ENCODE measurements around the gene VPS9D1.

Gene VPS9D1

GRCh38 chr16:89729863-89730593, 9.3 kb upstream of the VPS9D1 start:
- TF ChIP-seq EZH2 (IDR thresholded peaks at IDR 0.05) (no peak), POLR2AphosphoS5 (IDR thresholded peaks at IDR 0.05; ENCODE audit: borderline replicate concordance, low read depth, low read length) (no peak), FOXP2 (optimal IDR thresholded peaks at IDR 0.05; ENCODE audit: control extremely low read depth, extremely low read length, insufficient read depth) (no peak)
- Histone ChIP-seq H3K9me3 (ENCODE audit: low read depth, low read length) (no peaks in the 10 kb centered on the region), H3K36me3 (ENCODE audit: insufficient read depth, low read length) (peaks cover under 1% of the 10 kb centered on the region; the same call in 1 of the 2 replicates), H3K4me3 (no peak overlapping the region), H3K27ac (no peak overlapping the region), H3K9ac (ENCODE audit: insufficient read length) (no peak overlapping the region)
- no peak for DNase-seq (ENCODE audit: low read depth, low spot score)

GRCh38 chr16:89729293-89729692, 8.6 kb upstream of the VPS9D1 start:
- H3K36me3 ChIP-seq (ENCODE audit: insufficient read depth, low read length): no peaks in the 10 kb centered on the region; the same call in 1 of the 2 replicates
- TF ChIP-seq EZH2 (IDR thresholded peaks at IDR 0.05): no peak
- H3K4me3 ChIP-seq: no peak overlapping the region
- DNase-seq (ENCODE audit: low read depth, low spot score): no peak
- no peak overlapping the region for H3K9ac ChIP-seq (ENCODE audit: insufficient read length)
- H3K9me3 ChIP-seq (ENCODE audit: low read depth, low read length): no peaks in the 10 kb centered on the region
- no peak overlapping the region for H3K27ac ChIP-seq

DNA sequence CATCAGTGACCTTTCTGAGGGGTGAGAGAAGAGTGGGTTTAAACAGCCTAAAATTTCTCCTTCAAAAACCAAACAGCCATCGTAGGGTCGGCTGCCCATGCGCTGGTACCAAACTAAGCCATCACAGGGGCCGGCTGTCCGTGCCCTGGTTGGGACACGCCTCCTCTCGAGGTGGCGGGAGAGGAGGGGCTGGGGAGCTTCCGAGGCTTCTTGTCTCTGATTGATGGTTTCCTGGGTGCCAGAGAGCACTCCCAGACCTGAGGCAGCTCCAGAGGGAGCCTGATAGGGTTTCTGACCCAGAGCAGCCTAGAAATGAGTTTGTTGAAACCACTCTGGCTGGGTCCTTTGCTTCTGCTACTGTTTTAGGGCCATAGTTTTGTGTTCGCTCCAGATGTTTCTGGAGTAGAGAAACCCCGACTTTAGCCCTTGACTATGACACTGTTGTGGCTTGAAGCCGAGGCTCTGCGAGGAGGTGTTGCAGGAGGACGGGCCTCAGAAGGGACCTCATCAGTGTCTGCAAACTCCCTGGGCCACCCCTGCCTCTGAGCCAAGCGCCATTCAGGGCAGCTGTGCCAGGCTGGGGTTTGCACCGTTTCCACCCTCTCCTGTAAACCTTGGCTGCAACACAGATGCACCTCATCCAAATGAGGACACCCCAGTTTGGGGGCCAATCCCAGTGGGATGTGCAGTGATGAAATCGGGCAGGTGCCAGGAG, 6.9 kb upstream of the VPS9D1 start:
- Histone ChIP-seq H3K4me3 (no peak overlapping the region), H3K9me3 (ENCODE audit: low read depth, low read length) (no peaks in the 10 kb centered on the region), H3K27ac (no peak overlapping the region), H3K36me3 (ENCODE audit: insufficient read depth, low read length) (no peaks in the 10 kb centered on the region; the same call in 1 of the 2 replicates), H3K9ac (ENCODE audit: insufficient read length) (no peak overlapping the region)
- TF ChIP-seq EZH2 (IDR thresholded peaks at IDR 0.05) (no peak), POLR2AphosphoS5 (IDR thresholded peaks at IDR 0.05; ENCODE audit: borderline replicate concordance, low read depth, low read length) (no peak), FOXP2 (optimal IDR thresholded peaks at IDR 0.05; ENCODE audit: control extremely low read depth, extremely low read length, insufficient read depth) (no peak)
- no peak for DNase-seq (ENCODE audit: low read depth, low spot score)

GRCh38 chr16:89723279-89724250, 2.9 kb upstream of the VPS9D1 start:
- no peak for TF ChIP-seq POLR2AphosphoS5 (IDR thresholded peaks at IDR 0.05; ENCODE audit: borderline replicate concordance, low read depth, low read length)
- TF ChIP-seq FOXP2 (optimal IDR thresholded peaks at IDR 0.05; ENCODE audit: control extremely low read depth, extremely low read length, insufficient read depth): no peak
- TF ChIP-seq EZH2 (IDR thresholded peaks at IDR 0.05): no peak
- Histone ChIP-seq H3K4me3 (no peak overlapping the region), H3K36me3 (ENCODE audit: insufficient read depth, low read length) (no peaks in the 10 kb centered on the region; the same call in 1 of the 2 replicates), H3K9me3 (ENCODE audit: low read depth, low read length) (no peaks in the 10 kb centered on the region), H3K27ac (no peak overlapping the region), H3K9ac (ENCODE audit: insufficient read length) (no peak overlapping the region)
- no peak for DNase-seq (ENCODE audit: low read depth, low spot score)

DNA sequence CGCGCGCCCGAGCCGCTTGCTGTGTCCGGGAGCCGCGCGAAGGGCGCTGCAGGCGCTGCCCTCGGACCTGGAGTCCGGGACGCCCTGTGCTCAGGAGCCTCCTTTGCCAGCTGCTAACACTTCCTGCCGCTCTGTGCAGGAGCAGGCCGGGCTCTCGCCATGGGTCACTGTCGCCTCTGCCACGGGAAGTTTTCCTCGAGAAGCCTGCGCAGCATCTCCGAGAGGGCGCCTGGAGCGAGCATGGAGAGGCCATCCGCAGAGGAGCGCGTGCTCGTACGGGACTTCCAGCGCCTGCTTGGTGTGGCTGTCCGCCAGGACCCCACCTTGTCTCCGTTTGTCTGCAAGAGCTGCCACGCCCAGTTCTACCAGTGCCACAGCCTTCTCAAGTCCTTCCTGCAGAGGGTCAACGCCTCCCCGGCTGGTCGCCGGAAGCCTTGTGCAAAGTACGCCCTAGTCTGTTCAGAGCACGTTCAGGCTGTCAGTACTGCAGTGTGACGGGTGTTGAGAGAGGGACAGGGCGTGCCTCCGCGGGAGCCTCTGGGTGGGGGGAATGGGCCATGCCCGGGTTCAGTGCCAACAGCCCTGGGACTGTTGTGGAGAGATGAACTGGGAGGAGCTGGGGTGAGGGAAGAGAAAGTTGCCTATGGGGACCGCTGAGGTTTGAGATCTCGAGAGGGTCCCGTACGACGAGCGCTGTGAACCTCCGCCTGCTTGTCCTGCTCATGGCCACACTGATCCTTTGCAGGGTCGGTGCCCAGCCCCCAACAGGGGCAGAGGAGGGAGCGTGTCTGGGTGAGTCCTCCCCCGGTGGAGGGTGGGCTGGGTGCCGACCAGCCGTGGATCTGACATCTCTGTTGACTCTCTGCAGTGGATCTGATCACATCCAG, 1.9 kb upstream of the VPS9D1 start:
- Histone ChIP-seq H3K4me3 (peak overlapping the region; percentile 78), H3K9ac (ENCODE audit: insufficient read length) (peak overlapping the region; percentile 37), H3K36me3 (ENCODE audit: insufficient read depth, low read length) (no peaks in the 10 kb centered on the region; the same call in 1 of the 2 replicates), H3K27ac (no peak overlapping the region), H3K9me3 (ENCODE audit: low read depth, low read length) (no peaks in the 10 kb centered on the region)
- no peak for TF ChIP-seq FOXP2 (optimal IDR thresholded peaks at IDR 0.05; ENCODE audit: control extremely low read depth, extremely low read length, insufficient read depth)
- TF ChIP-seq EZH2 (IDR thresholded peaks at IDR 0.05): no peak
- no peak for TF ChIP-seq POLR2AphosphoS5 (IDR thresholded peaks at IDR 0.05; ENCODE audit: borderline replicate concordance, low read depth, low read length)
- no peak for DNase-seq (ENCODE audit: low read depth, low spot score)

- Histone ChIP-seq H3K4me3 (peak overlapping the region; percentile 78), H3K9ac (ENCODE audit: insufficient read length) (peak overlapping the region; percentile 65), H3K9me3 (ENCODE audit: low read depth, low read length) (no peaks in the 10 kb centered on the region), H3K36me3 (ENCODE audit: insufficient read depth, low read length) (no peaks in the 10 kb centered on the region; the same call in 1 of the 2 replicates), H3K27ac (0 out of 2 replicates have a peak overlapping the region, but pooled peaks have one; percentile 64)
- no peak for DNase-seq (ENCODE audit: low read depth, low spot score)
- TF ChIP-seq FOXP2 (optimal IDR thresholded peaks at IDR 0.05; ENCODE audit: control extremely low read depth, extremely low read length, insufficient read depth) (no peak), POLR2AphosphoS5 (IDR thresholded peaks at IDR 0.05; ENCODE audit: borderline replicate concordance, low read depth, low read length) (no peak), EZH2 (IDR thresholded peaks at IDR 0.05) (no peak)
Measured at GRCh38 chr16:89721546-89722391, 1.1 kb upstream of the VPS9D1 start.

GRCh38 chr16:89720551-89720812, 216 bp downstream of the VPS9D1 start:
- no peaks in the 10 kb centered on the region; the same call in 1 of the 2 replicates for H3K36me3 ChIP-seq (ENCODE audit: insufficient read depth, low read length)
- peak overlapping the region; percentile 78 for H3K4me3 ChIP-seq
- no peaks in the 10 kb centered on the region for H3K9me3 ChIP-seq (ENCODE audit: low read depth, low read length)
- peak overlapping the region; percentile 65 for H3K9ac ChIP-seq (ENCODE audit: insufficient read length)
- TF ChIP-seq POLR2AphosphoS5 (IDR thresholded peaks at IDR 0.05; ENCODE audit: borderline replicate concordance, low read depth, low read length) (no peak), FOXP2 (optimal IDR thresholded peaks at IDR 0.05; ENCODE audit: control extremely low read depth, extremely low read length, insufficient read depth) (no peak), EZH2 (IDR thresholded peaks at IDR 0.05) (no peak)
- no peak for DNase-seq (ENCODE audit: low read depth, low spot score)
- no peak overlapping the region for H3K27ac ChIP-seq

All from SK-N-MC (cell line).